IMR-90 (cell line): Measurements from ENCODE around the gene GPRASP1.

Experiments used
- BHLHE40 ChIP-seq: fragments of 150-350 bp; IDR thresholded peaks from 2 replicates; pipeline ENCODE4 v1.6.1; 2016; ENCODE audit warnings: mild to moderate bottlenecking, low read depth, low read length
- CEBPB ChIP-seq: IDR thresholded peaks from 2 replicates; pipeline ENCODE4 v1.6.1; 2012; ENCODE audit warnings: low read depth, low read length, improper control_type of control experiment
- FOS ChIP-seq: fragments of 150-350 bp; IDR thresholded peaks from 2 replicates; pipeline ENCODE4 v1.6.1; 2016; ENCODE audit warnings: low read depth, low read length
- MAZ ChIP-seq: IDR thresholded peaks from 2 replicates; pipeline ENCODE4 v1.6.1; 2012; ENCODE audit warnings: low read depth, mild to moderate bottlenecking, low read length, improper control_type of control experiment, moderate library complexity, borderline replicate concordance
- POLR2A ChIP-seq: IDR thresholded peaks from 2 replicates; pipeline ENCODE4 v1.6.1; 2012; ENCODE audit warnings: mild to moderate bottlenecking, low read depth, low read length
- RAD21 ChIP-seq: IDR thresholded peaks from 2 replicates; pipeline ENCODE4 v1.6.1; 2012; ENCODE audit warnings: low read length, improper control_type of control experiment
- SMC3 ChIP-seq: fragments of 150-350 bp; IDR thresholded peaks from 2 replicates; pipeline ENCODE4 v1.6.1; 2016; ENCODE audit warnings: low read depth, mild to moderate bottlenecking, antibody characterized with exemption, low read length, moderate library complexity
- TF ChIP-seq, protein P1 (sequence below): conservative IDR thresholded peaks from 2 replicates; pipeline ENCODE4 v1.5.1; 2012; ENCODE audit warnings: mild to moderate bottlenecking, low read depth, low read length, improper control_type of control experiment
- TF ChIP-seq, protein P2 (sequence below): fragments of 150-350 bp; IDR thresholded peaks from 2 replicates; pipeline ENCODE4 v1.6.1; 2016; ENCODE audit warnings: low read depth, mild to moderate bottlenecking, low read length, moderate library complexity, borderline replicate concordance

DNA sequence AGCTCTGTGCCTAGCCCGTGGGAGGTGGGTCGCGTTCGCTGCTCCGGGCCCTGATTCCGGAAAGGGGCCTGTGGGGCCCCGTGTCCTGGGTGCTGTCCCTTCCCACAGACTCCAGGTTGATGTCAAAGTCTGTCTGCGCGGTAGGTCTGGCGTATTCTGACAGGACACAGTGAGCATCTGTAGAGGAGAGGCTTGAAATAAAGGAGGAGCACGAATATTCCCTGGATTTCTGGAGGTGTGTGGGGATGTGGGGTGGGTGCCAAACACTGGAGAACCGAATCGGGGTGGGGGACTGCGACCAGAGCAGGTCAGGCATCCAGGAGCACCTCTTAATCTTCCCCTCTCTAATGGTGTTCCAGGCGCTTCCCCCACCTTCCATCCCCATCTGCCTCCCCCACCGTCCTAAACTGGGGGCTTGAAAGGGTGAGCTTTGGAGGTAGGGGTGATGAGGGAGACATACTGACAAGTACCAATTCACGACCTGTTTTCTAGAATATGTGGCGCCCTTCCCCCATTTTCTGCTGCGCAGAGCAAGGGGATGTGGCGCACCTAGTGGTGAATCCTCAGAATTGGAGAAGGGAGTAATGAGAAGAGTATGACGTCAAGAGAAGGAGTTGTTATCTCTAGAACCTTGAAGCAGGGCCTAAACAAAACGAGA is 877 bp downstream of the GPRASP1 start:
- TF ChIP-seq, protein P1, sequence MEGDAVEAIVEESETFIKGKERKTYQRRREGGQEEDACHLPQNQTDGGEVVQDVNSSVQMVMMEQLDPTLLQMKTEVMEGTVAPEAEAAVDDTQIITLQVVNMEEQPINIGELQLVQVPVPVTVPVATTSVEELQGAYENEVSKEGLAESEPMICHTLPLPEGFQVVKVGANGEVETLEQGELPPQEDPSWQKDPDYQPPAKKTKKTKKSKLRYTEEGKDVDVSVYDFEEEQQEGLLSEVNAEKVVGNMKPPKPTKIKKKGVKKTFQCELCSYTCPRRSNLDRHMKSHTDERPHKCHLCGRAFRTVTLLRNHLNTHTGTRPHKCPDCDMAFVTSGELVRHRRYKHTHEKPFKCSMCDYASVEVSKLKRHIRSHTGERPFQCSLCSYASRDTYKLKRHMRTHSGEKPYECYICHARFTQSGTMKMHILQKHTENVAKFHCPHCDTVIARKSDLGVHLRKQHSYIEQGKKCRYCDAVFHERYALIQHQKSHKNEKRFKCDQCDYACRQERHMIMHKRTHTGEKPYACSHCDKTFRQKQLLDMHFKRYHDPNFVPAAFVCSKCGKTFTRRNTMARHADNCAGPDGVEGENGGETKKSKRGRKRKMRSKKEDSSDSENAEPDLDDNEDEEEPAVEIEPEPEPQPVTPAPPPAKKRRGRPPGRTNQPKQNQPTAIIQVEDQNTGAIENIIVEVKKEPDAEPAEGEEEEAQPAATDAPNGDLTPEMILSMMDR, result peak; percentile 55
- TF ChIP-seq CEBPB, result no peak
- no peak for TF ChIP-seq BHLHE40
- TF ChIP-seq MAZ, result no peak
- no peak for TF ChIP-seq POLR2A
- TF ChIP-seq, protein P2, sequence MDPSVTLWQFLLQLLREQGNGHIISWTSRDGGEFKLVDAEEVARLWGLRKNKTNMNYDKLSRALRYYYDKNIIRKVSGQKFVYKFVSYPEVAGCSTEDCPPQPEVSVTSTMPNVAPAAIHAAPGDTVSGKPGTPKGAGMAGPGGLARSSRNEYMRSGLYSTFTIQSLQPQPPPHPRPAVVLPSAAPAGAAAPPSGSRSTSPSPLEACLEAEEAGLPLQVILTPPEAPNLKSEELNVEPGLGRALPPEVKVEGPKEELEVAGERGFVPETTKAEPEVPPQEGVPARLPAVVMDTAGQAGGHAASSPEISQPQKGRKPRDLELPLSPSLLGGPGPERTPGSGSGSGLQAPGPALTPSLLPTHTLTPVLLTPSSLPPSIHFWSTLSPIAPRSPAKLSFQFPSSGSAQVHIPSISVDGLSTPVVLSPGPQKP, result no peak
- peak; percentile 38 for TF ChIP-seq RAD21
- no peak for TF ChIP-seq FOS
- no peak for TF ChIP-seq SMC3
